Liver (tissue), 3 donors: Measurements from ENCODE around the gene VASN.

Source experiments
- FOXA1 ChIP-seq: IDR thresholded peaks from 2 replicates; pipeline ENCODE4 v1.6.1; 2016; ENCODE audit warnings: antibody characterized with exemption
- HNF4A ChIP-seq, 2 donors: conservative IDR thresholded peaks; 2 replicates each; pipeline ENCODE4 v1.6.1; 2016; ENCODE audit warnings: antibody characterized with exemption in 2 of 2, mild to moderate bottlenecking in 2 of 2
- HNF4G ChIP-seq: IDR thresholded peaks from 2 replicates; pipeline ENCODE4 v1.6.1; 2016; ENCODE audit warnings: antibody characterized with exemption
- JUND ChIP-seq, 2 donors: IDR thresholded peaks; 2 replicates each; pipeline ENCODE4 v1.6.1; 2016; ENCODE audit warnings: antibody characterized with exemption in 2 of 2
- RAD21 ChIP-seq, 2 donors: IDR thresholded peaks; 2 replicates each; pipeline ENCODE4 v1.6.1; 2016; ENCODE audit warnings: antibody characterized with exemption in 2 of 2, mild to moderate bottlenecking in 2 of 2
- SP1 ChIP-seq: IDR thresholded peaks from 2 replicates; pipeline ENCODE4 v1.6.1; 2018; ENCODE audit warnings: antibody characterized with exemption, mild to moderate bottlenecking
- TAF1 ChIP-seq: conservative IDR thresholded peaks from 2 replicates; pipeline ENCODE4 v1.6.1; 2016; ENCODE audit warnings: antibody characterized with exemption, mild to moderate bottlenecking
- TF ChIP-seq, protein P1 (sequence below): fragments of 150-350 bp; IDR thresholded peaks from 2 replicates; pipeline ENCODE4 v1.5.1; 2017; ENCODE audit warnings: improper control_type of control experiment, low read depth, low read length; ENCODE audit not compliant: missing input control
- TF ChIP-seq, protein P2 (sequence below): IDR thresholded peaks from 2 replicates; pipeline ENCODE4 v1.6.1; 2016; ENCODE audit warnings: antibody characterized with exemption
- TF ChIP-seq, protein P3 (sequence below): IDR thresholded peaks from 2 replicates; pipeline ENCODE4 v1.6.1; 2016; ENCODE audit warnings: antibody characterized with exemption
- TF ChIP-seq, protein P4 (sequence below): IDR thresholded peaks from 2 replicates; pipeline ENCODE4 v1.6.1; 2016; ENCODE audit warnings: antibody characterized with exemption, mild to moderate bottlenecking
- donor health status: healthy.
- donor health status: healthy.

DNA sequence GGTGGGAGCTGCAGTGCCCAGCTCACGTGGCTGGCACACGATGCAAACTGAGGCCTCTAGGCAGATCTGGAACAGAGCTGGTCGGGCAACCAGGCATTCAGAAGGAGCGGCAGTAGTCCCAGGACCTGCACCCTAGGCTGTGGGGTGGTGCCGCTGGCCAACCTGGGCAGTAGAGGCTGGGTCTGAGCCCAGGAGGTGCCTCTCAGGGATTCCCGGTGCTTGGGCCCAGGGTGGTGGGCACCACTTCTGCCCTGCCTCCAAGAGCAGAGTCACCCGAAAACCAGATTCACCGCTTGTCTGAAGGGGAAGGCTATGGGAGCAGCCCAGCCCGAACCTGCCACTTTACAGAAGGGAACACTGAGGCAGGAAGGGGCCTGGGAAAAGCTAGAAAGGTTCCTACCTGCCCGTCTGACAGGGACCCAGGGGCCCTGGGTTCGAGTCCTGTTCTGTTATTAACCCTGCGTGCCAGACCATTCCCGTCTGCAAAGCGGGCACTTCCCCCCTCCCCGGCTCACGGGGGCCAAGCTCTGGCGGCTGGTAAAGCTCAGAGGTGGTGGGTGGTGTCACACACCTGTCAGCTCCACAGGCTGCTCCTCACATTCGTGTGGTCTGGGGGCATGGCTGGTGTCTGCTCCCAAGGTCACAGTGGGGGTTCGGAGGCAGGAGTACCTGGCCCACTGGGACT lies 38.9 kb upstream of the VASN start:
- TF ChIP-seq FOXA1 (no peak), RAD21 (IDR thresholded peaks at IDR 0.05) (no peak), JUND (IDR thresholded peaks at IDR 0.05) (no peak), HNF4G (no peak), TAF1 (no peak), HNF4A (conservative IDR thresholded peaks at IDR 0.05) (no peak), SP1 (no peak)
- TF ChIP-seq, protein P1, sequence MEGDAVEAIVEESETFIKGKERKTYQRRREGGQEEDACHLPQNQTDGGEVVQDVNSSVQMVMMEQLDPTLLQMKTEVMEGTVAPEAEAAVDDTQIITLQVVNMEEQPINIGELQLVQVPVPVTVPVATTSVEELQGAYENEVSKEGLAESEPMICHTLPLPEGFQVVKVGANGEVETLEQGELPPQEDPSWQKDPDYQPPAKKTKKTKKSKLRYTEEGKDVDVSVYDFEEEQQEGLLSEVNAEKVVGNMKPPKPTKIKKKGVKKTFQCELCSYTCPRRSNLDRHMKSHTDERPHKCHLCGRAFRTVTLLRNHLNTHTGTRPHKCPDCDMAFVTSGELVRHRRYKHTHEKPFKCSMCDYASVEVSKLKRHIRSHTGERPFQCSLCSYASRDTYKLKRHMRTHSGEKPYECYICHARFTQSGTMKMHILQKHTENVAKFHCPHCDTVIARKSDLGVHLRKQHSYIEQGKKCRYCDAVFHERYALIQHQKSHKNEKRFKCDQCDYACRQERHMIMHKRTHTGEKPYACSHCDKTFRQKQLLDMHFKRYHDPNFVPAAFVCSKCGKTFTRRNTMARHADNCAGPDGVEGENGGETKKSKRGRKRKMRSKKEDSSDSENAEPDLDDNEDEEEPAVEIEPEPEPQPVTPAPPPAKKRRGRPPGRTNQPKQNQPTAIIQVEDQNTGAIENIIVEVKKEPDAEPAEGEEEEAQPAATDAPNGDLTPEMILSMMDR: no peak
- TF ChIP-seq, protein P2, sequence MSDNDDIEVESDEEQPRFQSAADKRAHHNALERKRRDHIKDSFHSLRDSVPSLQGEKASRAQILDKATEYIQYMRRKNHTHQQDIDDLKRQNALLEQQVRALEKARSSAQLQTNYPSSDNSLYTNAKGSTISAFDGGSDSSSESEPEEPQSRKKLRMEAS: no peak
- TF ChIP-seq, protein P3, sequence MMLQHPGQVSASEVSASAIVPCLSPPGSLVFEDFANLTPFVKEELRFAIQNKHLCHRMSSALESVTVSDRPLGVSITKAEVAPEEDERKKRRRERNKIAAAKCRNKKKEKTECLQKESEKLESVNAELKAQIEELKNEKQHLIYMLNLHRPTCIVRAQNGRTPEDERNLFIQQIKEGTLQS: no peak
- TF ChIP-seq, protein P4, sequence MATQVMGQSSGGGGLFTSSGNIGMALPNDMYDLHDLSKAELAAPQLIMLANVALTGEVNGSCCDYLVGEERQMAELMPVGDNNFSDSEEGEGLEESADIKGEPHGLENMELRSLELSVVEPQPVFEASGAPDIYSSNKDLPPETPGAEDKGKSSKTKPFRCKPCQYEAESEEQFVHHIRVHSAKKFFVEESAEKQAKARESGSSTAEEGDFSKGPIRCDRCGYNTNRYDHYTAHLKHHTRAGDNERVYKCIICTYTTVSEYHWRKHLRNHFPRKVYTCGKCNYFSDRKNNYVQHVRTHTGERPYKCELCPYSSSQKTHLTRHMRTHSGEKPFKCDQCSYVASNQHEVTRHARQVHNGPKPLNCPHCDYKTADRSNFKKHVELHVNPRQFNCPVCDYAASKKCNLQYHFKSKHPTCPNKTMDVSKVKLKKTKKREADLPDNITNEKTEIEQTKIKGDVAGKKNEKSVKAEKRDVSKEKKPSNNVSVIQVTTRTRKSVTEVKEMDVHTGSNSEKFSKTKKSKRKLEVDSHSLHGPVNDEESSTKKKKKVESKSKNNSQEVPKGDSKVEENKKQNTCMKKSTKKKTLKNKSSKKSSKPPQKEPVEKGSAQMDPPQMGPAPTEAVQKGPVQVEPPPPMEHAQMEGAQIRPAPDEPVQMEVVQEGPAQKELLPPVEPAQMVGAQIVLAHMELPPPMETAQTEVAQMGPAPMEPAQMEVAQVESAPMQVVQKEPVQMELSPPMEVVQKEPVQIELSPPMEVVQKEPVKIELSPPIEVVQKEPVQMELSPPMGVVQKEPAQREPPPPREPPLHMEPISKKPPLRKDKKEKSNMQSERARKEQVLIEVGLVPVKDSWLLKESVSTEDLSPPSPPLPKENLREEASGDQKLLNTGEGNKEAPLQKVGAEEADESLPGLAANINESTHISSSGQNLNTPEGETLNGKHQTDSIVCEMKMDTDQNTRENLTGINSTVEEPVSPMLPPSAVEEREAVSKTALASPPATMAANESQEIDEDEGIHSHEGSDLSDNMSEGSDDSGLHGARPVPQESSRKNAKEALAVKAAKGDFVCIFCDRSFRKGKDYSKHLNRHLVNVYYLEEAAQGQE: no peak
